HG03521 (cell line): Measurements from ENCODE around the gene TMED5.
"Not testable (repeated sequence)": the region's sequence is repeated elsewhere in the genome, so short reads cannot be mapped to it uniquely, and the experiment has no call there.

Experiments
- ATAC-seq: cut with Tn5 transposase; IDR thresholded peaks from one replicate; pipeline ENCODE4 v1.9.1; 2021; ENCODE audit warnings: mild to moderate bottlenecking, moderate library complexity; ENCODE audit not compliant: unreplicated experiment

Gene TMED5

DNA sequence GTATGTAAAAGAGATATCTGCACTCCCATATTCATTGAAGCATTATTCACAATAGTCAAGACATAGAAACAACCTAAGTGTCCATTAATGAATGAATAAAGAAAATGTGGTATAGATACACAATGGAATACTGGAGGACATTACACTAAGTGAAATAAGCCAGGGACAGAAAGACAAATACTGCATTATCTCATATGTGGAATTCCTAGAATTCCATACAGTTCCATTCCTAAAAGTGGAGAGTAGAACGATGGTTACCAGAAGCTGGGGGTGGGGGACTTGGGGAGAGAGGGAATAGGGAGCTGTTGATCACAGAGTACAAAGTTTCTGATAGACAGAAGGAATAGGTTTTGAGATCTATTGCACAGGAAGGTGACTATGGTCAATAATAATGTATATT is 7.4 kb downstream of the TMED5 start:
- no peak for ATAC-seq

DNA sequence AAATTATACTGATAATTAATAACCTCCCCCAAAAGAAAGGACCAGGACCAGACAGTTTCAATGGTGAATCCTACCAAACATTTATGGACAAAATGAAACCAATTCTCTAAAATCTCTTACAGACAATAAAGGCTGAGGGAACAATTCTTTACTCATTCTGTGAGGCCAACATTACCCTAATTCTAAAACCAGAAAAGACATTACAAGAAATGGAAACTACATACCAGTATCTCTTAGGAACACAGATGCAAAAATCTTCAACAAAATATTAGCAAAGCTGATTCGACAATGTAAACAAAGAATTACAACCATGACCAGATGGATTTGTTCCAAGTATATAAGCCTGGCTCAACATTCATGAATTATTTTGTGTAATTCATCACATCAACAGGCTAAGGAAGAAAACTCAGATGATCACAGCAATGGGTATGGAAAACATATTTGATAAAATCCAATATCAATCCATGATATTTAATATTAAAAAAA is 8.6 kb downstream of the TMED5 start:
- no peak for ATAC-seq

DNA sequence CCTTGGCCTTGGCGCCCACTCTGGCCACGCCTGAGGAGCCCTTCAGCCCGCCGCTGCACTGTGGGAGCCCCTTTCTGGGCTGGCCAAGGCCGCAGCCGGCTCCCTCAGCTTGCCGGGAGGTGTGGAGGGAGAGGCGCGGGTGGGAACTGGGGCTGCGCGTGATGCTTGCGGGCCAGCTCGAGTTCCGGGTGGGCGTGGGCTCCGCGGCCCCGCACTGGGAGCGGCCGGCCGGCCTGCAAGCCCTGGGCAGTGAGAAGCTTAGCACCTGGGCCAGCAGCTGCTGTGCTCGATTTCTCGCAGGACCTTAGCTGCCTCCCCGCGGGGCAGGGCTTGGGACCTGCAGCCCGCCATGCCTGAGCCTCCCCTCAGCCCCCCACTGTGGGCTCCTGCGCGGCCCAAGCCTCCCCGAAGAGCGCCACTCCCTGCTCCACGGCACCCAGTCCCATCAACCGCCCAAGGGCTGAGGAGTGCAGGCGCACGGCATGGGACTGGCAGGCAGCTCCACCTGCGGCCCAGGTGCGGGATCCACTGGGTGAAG is 10.0 kb downstream of the TMED5 start:
- not testable (repeated sequence) for ATAC-seq

DNA sequence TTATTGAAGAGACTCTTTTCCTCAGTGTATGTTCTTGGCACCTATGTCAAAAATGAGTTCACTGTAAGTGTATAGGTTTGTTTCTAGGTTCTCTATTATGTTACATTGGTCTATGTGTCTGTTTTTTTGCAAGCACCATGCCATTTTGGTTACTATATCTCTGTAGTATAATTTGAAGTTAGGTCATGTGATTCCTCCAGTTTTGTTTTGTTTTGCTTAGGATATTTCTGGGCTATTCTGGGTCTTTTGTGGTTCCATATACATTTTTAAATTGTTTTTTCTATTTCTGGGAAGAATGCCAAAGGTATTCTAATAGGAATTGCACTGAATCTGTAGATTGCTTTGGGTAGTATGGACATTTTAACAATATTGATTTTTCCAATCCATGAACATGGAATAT is 13.2 kb downstream of the TMED5 start:
- no peak for ATAC-seq

DNA sequence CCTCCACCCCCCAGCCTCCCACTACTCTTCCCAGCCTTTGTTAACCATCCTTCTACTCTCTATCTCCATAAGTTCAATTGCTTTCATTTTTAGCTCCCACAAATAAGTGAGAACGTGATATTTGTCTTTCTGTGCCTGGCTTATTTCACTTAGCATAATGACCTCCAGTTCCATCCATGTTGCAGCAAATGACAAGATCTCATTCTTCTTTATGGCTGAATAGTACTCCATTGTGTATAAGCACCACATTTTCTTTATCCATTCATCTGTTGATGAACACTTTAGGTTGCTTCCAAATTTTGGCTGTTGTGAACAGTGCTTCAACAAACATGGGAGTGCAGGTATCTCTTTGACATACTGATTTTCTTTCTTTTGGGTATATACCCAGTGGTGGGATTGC is 14.3 kb downstream of the TMED5 start:
- not testable (repeated sequence) for ATAC-seq

DNA sequence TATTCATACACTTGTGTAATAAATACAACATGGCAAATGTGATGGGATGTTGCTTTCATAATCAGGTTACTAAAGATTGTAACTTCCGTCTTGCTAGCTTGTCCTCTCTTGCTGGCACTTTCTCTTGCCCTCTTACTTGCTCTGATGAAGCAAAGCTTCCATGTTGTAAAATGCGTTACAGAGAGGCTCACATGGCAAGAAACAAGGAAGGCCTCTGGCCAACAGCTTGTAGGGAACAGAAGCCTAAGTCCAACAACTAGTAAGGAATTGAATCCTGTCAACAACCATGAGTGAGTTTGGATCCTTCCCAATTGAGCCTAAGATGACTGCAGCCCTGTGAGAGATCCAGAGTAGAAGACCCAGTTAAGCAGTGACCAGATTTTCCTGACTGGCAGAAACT is 15.4 kb downstream of the TMED5 start:
- no peak for ATAC-seq

DNA sequence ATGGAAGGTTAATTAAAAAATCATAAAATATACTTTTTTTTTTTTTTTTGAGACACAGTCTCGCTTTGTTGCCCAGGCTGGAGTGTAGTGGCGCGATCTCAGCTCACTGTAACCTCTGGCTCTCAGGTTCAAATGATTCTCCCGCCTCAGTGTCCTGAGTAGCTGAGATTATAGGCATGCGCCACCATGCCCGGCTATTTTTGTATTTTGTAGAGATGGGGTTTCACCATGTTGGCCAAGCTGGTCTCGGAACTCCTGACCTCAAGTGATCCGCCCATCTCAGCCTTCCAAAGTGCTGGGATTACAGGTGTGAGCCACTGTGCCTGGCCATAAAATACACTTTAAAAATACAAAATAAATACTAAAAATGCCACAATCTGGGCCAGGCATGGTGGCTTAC is 16.9 kb downstream of the TMED5 start:
- not testable (repeated sequence) for ATAC-seq

DNA sequence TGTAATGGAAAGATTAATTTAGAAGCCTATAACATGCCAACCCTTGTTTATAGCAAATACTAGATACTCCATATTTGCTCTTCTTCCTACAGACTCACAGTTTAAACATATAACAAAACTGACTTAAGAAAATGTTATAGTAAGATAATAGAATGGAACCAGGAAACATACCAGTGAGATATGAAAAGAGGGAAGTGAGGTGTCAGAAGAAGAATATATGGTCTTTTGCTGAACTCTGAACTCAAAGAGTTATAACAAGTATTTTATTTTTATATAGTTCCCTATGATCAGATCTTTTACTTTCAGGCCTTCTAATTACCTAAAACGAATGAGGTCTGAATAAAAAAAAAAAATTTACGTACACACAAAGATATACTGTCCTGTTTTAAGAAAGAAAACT is 20.9 kb downstream of the TMED5 start:
- ATAC-seq = no peak

DNA sequence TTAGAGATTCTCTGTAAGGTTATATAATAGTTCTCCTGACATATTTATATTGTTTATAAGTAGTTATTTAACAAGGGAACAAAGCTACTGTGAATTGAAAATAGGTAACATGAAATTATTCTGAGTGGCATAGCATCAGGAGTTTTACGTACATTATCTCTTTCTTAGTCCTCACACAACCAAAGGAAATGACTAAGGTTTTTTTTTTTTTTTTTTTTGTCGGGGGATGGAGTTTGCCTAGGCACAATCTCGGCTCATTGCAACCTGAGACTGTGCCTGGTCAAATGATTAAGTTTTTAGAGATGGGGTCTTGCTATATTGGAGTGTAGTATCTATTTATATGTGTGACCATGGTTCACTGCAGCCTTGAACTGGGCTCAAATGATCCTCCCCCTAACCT is 24.9 kb downstream of the TMED5 start:
- no peak for ATAC-seq

DNA sequence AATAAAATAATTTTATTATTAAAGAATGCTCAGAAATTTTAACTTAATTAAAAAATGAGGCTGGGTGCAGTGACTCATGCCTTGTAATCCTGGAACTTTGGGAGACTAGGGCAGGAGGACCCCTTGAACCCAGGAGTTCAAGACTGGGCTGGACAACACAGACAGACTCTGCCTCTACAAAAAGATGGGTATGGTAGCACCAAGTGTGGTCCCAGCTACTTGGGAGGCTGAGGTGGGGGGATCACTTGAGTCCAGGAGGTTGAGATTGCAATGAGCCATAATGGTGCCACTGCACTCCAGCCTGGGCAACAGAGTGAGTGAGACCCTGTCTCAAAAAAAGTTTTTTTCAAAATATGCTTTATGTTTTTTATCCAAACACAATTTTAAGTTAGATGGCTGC is 25.3 kb downstream of the TMED5 start:
- no peak for ATAC-seq

DNA sequence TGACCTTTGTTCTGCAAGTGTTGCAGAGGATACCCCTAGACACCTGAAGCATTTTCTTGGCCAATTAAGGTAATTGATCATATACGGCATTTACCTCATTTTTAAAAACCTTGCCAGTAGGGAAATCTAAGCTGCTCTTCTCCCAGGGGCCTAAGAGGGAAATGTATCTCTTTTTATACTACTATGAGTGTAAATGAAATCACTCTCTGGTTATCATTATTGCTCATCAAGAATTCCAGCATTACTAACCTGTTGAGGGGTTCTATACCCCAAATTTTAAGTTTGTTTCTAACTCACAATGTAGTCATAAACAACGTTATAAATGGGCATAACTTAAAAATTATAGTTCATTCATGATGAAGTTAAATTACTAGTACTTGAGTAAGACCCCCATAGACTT is 27.4 kb downstream of the TMED5 start:
- no peak for ATAC-seq

DNA sequence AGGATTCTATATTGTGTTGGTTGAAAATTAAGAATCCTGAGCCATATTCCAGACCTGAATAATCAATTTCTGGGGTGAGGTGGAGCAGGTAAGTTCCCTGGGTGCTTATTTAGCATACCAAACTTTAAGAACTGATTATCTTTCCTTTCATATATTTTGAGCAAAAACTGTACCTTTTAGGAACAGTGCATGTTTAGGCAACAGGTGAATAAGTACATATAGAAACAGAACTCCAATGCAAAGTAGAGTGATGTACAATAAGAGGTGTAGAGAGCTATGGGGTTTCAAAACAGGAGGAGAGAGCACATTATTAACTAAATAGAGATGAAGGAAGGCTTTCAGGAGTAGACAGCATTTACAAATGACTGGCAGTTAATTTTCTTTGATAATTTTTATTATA is 28.7 kb downstream of the TMED5 start:
- ATAC-seq = no peak

DNA sequence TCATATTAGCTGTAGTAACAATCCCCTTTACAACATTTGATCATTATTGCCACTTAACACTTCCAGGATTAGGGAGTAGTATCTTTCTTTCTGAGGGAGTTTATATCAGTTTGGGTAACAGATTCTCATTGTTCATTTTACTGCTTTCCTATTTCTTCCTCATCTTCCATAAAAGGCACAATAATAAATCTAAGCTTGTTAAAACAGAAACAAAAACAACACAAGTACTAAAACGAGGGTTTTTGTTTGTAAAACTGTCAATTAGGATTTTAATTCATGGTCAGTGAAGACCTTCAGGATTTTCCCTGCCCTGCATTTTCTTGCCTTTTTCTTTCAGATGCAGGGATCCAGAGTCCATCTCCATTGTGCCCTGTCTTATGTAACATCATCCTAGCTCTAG is 29.5 kb downstream of the TMED5 start:
- ATAC-seq = no peak

DNA sequence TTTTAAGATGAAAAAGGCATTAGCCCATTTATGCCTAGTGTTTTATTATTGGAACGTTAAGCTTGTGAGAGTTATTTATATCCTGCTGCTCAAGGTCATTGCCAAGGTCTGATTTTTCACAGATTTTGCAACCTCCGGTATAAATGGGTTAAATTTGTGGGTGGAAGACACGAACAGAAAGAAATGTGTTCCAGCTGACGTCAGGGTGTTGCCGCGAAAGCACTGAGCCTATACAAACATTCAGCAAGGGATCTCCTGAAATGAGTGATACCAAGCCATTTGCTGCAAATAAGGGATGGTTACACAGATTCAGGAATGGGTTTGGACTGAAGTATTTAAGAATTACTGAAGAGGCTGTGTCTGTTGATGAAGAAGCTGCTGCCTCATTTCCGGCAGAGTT is 32.2 kb downstream of the TMED5 start:
- ATAC-seq = no peak

DNA sequence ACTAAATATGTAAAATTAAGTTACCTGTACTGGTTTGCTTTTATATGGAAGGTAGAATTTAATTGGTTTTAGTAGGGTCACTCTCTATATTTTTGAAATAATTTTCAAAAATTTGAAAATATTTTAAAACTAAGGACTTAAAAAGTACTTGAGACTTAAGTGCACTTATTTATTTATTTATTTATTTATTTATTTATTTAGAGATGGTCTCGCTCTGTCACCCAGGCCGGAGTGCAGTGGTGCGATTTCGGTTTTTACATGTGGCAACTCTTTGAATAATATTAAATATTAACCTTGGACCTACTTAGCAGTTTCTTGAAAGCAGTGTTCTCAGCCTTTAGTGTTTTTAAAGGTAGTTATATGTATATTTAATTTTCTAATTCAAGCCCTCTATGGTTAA is 36.4 kb downstream of the TMED5 start:
- ATAC-seq = no peak

DNA sequence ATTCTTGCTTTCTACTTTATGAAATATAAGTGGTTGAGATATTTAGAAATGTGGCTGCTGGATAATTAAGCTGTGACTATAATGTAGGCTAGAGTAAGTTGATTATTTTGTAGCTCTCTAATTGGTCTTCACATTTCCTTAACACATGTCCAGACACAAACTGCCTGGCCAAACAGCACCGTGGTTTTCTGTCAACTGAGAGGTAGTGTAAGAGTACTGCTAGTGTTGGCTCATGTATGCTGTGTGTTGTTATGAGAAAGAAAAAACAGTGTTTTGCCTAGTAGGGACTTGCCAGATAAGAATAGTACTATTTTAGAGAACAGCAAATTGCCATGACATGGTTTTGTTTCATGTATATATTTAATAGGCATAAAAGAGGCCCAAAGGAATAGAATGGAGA is 37.1 kb downstream of the TMED5 start:
- ATAC-seq = no peak

DNA sequence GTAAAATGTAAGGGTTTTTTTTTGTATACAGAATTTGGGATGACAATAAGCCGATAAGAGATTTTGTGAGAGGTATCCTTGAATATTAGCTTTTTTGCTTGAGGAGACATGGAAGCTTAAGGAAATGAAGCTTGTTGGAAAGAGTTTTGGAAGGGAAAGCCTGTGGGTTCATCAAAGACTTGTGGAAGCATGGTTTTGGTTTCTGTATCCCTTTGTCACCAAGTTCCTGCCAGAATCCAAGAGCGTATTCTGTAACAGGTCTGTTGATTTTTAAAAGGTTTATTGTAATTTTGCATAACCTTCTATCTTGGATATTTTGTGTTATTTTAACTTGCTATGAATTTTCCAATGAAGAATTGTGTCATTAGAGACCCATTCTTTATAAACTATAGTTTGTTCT is 38.1 kb downstream of the TMED5 start:
- no peak for ATAC-seq

DNA sequence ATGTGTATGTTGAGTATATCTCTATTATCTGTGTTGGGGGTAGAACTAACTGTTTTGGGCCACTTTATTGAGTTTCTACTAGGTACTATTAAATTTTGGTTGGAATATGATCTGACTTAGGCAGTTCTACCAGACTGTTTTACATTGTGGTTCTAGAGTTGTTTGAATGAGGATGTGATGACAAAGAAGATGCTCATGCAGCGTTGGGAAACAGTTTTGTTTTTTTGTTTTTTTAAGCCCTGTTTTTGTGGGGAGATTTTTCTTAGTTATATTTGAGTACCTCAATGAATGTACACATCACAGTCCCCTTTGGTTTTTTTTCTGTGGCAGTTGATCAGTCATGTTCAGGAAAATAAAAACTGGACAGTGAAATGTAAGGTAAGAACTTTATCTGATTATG is 40.1 kb downstream of the TMED5 start:
- no peak for ATAC-seq

DNA sequence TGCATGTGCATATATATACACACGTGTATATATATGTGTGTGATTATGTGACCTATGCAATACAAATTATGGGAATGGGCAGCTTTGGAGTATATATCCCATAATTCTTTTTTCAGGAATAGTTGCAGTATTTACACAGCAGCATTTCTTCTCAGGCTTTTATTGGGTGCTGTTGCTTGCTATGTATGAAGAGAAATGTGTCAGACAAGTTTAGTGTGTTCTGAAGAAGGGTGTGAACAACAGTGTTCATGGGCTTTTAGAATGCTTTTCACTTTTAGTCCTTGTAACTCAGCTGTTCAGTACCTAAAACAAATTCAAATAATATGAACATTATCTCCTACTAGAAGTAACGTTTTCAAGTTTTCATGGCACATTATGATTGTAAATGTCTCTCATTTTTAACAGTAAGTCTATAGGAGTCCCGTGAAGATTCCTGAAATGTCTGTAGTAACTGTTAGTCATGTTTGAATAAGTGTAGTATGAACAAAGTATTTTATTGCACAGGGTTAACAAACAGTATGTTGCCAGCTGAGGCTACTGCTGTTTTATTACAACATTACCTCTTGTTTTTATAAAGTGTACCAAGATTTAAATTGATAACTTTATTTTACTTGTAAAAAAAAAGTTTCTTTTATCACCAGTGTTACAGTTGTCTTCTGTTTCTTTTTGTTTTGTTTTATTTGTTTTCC is 42.5 kb downstream of the TMED5 start:
- no peak for ATAC-seq

DNA sequence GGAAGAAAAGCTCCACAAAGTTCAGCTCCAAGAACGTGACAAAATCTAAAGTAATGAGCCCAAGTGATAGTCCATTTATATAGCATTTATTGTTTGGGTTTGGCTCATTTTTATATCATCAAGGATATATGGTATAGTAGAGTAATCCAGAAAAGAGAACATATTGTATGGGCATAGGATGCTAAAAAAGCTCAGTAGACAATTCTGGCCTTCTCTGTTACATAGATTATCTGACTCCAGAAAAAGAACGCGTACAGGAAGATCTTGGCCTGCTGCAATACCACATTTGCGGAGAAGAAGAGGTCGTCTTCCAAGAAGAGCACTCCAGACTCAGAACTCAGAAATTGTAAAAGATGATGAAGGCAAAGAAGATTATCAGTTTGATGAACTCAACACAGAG is 43.8 kb downstream of the TMED5 start:
- no peak for ATAC-seq

DNA sequence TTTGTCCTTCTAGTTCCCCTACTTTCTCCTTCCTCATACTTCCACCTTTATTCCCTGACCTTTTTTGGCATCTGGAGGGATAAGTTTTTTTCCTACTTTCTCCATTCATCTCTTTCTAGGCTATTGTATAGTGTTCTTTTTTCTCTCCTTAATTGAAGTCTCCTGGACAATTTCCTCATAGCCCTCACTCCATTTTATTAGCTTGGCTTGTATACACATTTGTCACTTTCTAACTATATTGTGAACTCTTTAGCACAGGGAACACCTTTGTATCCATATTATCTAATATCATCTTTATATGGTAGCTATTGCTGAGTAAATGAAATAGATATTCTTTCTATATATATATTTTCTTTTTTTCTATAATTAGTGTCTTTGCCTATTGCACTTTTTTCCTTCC is 47.6 kb downstream of the TMED5 start:
- no peak for ATAC-seq

DNA sequence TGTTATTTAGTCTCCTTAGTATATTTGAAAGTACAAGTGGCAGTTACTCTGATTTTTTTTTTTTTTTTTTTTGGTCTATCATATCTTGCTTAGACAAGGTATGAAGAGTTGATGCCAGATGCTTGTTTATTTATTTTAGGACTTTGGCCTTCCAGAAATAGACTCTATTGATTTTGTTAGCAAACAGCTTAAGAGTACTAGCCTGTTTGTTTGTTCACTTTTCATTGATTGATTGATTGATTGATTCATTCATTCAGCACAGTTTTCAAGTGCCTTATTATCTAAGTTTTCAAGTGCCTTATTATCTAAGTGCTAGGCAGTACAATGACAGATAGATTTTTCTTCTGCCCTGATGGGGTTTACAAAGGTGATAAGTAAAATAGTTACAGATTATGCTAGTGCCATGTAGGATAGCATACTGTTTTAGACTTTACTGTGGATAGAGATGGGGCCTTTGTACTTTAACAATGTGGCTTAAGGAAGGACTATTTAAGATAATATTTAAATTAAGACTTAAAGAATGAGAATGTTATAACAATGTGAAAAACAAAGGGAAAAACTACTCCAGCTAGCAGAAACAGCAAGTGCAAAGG is 50.6 kb downstream of the TMED5 start:
- no peak for ATAC-seq
